Measurements from ENCODE around the gene DNAJB2.

DNA sequence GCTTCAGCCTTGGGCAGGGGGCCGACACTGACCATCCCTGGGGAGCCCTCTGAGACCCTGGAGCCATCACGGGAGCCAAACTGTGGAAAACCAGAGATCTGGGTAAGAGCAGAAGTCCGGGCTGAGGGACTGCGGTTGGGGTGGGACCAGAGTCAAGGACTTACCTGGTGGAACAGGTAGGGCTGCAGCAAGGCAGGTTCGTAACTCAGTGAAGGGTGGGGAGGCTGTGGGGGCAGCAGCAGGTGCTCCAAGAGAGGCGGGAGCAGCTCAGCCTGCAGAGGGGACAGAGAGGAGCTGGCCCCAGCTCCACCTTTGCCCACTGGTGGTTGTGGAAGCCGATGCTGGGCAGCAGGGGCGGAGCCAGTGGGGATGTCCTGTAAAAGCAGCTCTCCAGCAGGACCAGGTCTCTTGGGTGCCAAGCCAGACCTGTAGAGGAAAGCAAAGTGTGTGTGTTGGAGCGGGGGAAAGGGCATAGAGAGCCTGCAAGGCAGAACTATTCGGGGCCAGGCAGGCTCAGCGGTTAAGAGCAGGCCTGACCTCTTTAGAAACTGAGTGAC lies 23.3 kb downstream of the DNAJB2 start:
- TF ChIP-seq, protein P1, sequence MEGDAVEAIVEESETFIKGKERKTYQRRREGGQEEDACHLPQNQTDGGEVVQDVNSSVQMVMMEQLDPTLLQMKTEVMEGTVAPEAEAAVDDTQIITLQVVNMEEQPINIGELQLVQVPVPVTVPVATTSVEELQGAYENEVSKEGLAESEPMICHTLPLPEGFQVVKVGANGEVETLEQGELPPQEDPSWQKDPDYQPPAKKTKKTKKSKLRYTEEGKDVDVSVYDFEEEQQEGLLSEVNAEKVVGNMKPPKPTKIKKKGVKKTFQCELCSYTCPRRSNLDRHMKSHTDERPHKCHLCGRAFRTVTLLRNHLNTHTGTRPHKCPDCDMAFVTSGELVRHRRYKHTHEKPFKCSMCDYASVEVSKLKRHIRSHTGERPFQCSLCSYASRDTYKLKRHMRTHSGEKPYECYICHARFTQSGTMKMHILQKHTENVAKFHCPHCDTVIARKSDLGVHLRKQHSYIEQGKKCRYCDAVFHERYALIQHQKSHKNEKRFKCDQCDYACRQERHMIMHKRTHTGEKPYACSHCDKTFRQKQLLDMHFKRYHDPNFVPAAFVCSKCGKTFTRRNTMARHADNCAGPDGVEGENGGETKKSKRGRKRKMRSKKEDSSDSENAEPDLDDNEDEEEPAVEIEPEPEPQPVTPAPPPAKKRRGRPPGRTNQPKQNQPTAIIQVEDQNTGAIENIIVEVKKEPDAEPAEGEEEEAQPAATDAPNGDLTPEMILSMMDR (IDR thresholded peaks at IDR 0.05), result no peak
- TF ChIP-seq POLR2AphosphoS5 (IDR thresholded peaks at IDR 0.05), result no peak
- no peak for TF ChIP-seq EP300 (IDR thresholded peaks at IDR 0.05; ENCODE audit: low read depth)
